Heart right ventricle (tissue), 16 donors: ENCODE results near the gene NCAM1. TPM values are rescaled to one million over a fixed set of nuclear protein-coding genes. Genes with fewer than 3 reads are reported as not detected.

Experiments used
- ATAC-seq, 8 donors: fragments of 200-7000 bp; cut with Tn5 transposase; one replicate each; pipeline ENCODE4 v1.9.1; 2020; ENCODE audit warnings: mild to moderate bottlenecking in 8 of 8, moderate library complexity in 8 of 8, moderate number of reproducible peaks in 1 of 8
- DNase-seq, 2 donors: peaks; one replicate each; pipeline ENCODE4 v3.0.0-alpha.2; 2020
- H3K27ac ChIP-seq, 10 donors: fragments of 200-600 bp; sonication (generic) in 2 of 10; one replicate each; pipeline versions ENCODE4 v1.5.0 to v1.8.0; 2020 to 2022; ENCODE audit warnings: mild to moderate bottlenecking in 3 of 10
- H3K27me3 ChIP-seq, 7 donors: fragments of 200-600 bp; one replicate each; pipeline ENCODE4 v1.8.0; 2021 to 2022; ENCODE audit warnings: mild to moderate bottlenecking in 2 of 7
- H3K36me3 ChIP-seq, 9 donors: fragments of 200-600 bp; sonication (generic) in 1 of 9; one replicate each; pipeline versions ENCODE4 v1.5.0 to v1.8.0; 2020 to 2022; ENCODE audit warnings: mild to moderate bottlenecking in 2 of 9
- H3K4me1 ChIP-seq, 9 donors: fragments of 200-600 bp; sonication (generic) in 1 of 9; one replicate each; pipeline versions ENCODE4 v1.5.0 to v1.8.0; 2020 to 2022; ENCODE audit warnings: mild to moderate bottlenecking in 4 of 9
- H3K4me3 ChIP-seq, 10 donors: fragments of 200-600 bp; sonication (generic) in 2 of 10; one replicate each; pipeline versions ENCODE4 v1.5.0 to v1.8.0; 2020 to 2022; ENCODE audit warnings: mild to moderate bottlenecking in 7 of 10, moderate library complexity in 2 of 10
- H3K9me3 ChIP-seq, 11 donors: fragments of 200-600 bp in 10 of 11; sonication (generic) in 2 of 11; one replicate each; pipeline versions ENCODE4 v1.5.0 to v1.8.0; 2013 to 2022; ENCODE audit warnings: mild to moderate bottlenecking in 2 of 11, control low read depth in 1 of 11, moderate library complexity in 1 of 11
- WGBS, 2 donors: extraction: QIAGEN DNeasy Blood & Tissue Kit; methylation state at CpG; one replicate each; pipeline ENCODE4 v1.1.7; 2013; ENCODE audit warnings: inconsistent platforms in 1 of 2; 5-methylcytosine and 5-hydroxymethylcytosine counted together
- intact Hi-C, 10 donors: fragments of 100-400 bp; cut with DNase I; formaldehyde crosslinking; loops; one replicate each; pipeline versions ENCODE4 v1.11.1 to v1.14.2; 2022
- polyA plus RNA-seq, 2 donors: library from polyadenylated mRNA; stranded (reverse); fragments of 200-250 nt; gene quantifications; one replicate each; pipeline ENCODE4 v1.2.3, GENCODE V29; 2013
- total RNA-seq, 10 donors: library from RNA; stranded (reverse); fragmentation: NEBNext Ultra II Directional in 3 of 10; extraction: Animal tissue kit (Norgen Biotek cat#: 25700) in 3 of 10; gene quantifications; one replicate each; pipeline versions ENCODE4 v1.2.1 to v1.2.4, GENCODE V29; 2021 to 2023
- TF ChIP-seq, protein P1 (sequence below), 9 donors: fragments of 200-600 bp; sonication (generic) in 2 of 9; IDR thresholded peaks; one replicate each; pipeline versions ENCODE4 v1.5.0 to v1.8.0; 2021 to 2022; ENCODE audit warnings: antibody characterized with exemption in 9 of 9, mild to moderate bottlenecking in 5 of 9, moderate library complexity in 1 of 9
- donor health status: Arrhythmogenic right ventricular cardiomyopathy.
- donor health status: ischemic (EF 13 %, LVEDD 7.1; RV severe dilation, severe dysfunction).
- donor health status: healthy with polysubstance abuse.
- donor health status: DM: no; HTN: yes; CAD: no.
- donor health status: DM: no; HTN: no; CAD: no.
- donor health status: ischemic (EF 25% LVEDD 6.9; RV normal size, moderate dysfunction).
- donor health status: ischemic (EF 25% LVEDD 5.7; RV mildly dilated, moderate dysfunction).
- donor health status: healthy.
- donor health status: DM: yes; HTN: yes; CAD: no.
- donor health status: Ischemic cardiomyopathy.
- donor health status: ischemic (EF 35%, LVEDD 5.7; RV mildly dilated, moderate dysfunction).
- donor health status: nonischemic (EF 11% LVEDD 7.7; RV severe dilation, severe dysfunction).
- donor health status: DM: yes; HTN: yes; CAD: no.
- donor health status: PGD.
- donor health status: ischemic (EF 29% LVEDD 5.4; RV normal size, mild dysfunction).
- donor health status: nonischemic (EF 23%, LVEDD 6.1; RV moderate dilation, normal function).

Gene NCAM1
- total and polyA plus RNA-seq, 12 donors: 76.8 to 454 (median 328) TPM

DNA sequence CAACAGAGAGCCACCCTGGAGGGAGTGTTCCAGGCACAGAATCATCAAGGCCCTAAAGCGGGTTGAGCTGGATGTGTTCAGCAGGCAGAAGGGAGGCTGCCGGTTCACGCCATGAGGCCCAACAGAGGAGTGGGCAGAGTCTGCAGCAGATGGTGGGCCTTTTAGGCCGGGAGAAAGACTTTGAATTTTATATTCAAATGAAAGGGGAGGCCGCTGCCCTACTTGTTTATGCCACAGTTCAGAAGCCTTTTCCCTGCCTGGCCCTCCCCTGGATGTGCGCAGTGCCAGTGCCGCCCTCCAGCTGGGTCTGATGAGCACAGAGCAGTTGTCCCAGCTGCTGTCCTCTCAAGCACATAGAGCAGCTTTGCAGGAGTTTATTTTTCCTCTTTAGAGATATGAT lies 306.3 kb downstream of the NCAM1 start:
- TF ChIP-seq, protein P1, sequence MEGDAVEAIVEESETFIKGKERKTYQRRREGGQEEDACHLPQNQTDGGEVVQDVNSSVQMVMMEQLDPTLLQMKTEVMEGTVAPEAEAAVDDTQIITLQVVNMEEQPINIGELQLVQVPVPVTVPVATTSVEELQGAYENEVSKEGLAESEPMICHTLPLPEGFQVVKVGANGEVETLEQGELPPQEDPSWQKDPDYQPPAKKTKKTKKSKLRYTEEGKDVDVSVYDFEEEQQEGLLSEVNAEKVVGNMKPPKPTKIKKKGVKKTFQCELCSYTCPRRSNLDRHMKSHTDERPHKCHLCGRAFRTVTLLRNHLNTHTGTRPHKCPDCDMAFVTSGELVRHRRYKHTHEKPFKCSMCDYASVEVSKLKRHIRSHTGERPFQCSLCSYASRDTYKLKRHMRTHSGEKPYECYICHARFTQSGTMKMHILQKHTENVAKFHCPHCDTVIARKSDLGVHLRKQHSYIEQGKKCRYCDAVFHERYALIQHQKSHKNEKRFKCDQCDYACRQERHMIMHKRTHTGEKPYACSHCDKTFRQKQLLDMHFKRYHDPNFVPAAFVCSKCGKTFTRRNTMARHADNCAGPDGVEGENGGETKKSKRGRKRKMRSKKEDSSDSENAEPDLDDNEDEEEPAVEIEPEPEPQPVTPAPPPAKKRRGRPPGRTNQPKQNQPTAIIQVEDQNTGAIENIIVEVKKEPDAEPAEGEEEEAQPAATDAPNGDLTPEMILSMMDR (IDR thresholded peaks at IDR 0.05): no peak
- peaks cover 0 to 20% (median 9%) of the 10 kb centered on the region in 9 donors for H3K4me1 ChIP-seq
- intact Hi-C loops: no loop called here
- H3K4me3 ChIP-seq: no peak overlapping the region
- WGBS, 2 donors: 91 to 92% methylated on average over 7 of the region's 7 CpGs
- no peak overlapping the region for H3K27ac ChIP-seq
- DNase-seq: no peak
- H3K27me3 ChIP-seq: no peaks in the 10 kb centered on the region
- no peaks in the 10 kb centered on the region for H3K9me3 ChIP-seq
- peaks cover 0 to 8% (median 0%) of the 10 kb centered on the region in 9 donors for H3K36me3 ChIP-seq
- ATAC-seq: no peak

DNA sequence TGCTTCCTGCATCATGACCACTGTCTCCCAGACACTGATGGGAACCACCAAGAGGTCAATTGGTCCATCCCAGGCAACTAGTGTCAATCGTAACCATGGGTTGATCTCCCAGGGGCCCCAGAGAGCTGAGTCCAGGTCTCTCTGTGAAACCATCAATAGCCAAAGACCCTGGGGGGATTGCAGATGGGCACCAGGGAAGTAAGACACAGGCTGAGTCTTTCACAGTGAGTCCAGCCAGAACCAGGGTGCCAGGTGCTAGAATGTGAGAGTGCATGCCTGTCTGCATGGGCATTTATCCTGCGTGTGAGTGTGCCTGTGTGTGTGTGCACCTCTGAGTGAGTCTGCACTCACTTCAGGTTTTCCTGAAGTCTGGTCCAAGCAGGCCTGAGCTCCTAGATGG lies 307.9 kb downstream of the NCAM1 start:
- H3K9me3 ChIP-seq: no peaks in the 10 kb centered on the region
- intact Hi-C loops: no loop called here
- no peak overlapping the region for H3K27ac ChIP-seq
- H3K36me3 ChIP-seq: peaks cover 0 to 11% (median 0%) of the 10 kb centered on the region in 9 donors
- no peak overlapping the region for H3K4me3 ChIP-seq
- TF ChIP-seq, protein P1 (IDR thresholded peaks at IDR 0.05): no peak
- H3K4me1 ChIP-seq: peaks cover 0 to 17% (median 6%) of the 10 kb centered on the region in 9 donors
- ATAC-seq (no peak), DNase-seq (no peak)
- WGBS, 2 donors: 95 to 100% methylated on average over 2 of the region's 2 CpGs
- no peaks in the 10 kb centered on the region for H3K27me3 ChIP-seq

DNA sequence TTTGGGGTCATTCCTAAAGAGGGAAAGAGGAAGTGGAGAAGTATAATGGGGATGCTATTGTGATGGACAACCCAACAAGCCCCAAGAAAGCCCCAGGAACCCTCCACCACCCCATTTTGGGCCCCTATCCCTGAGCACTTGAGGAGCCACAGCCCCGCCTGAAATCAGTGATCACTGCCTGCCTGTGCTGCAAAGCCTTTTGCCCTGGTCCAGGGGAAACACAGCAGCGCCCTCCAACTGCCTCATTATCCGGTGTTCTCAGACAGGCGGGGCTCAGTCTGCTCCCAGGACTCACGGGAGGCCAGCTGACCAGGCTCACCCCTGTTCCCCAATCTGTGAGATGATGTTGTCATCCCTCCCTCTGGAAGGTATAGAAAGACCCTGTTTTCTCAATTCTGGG lies 308.4 kb downstream of the NCAM1 start:
- 89 to 93% methylated on average over 5 of the region's 5 CpGs for WGBS, 2 donors
- H3K36me3 ChIP-seq: peaks cover 0 to 11% (median 0%) of the 10 kb centered on the region in 9 donors
- peaks cover 0 to 17% (median 6%) of the 10 kb centered on the region in 9 donors for H3K4me1 ChIP-seq
- no peak for ATAC-seq
- TF ChIP-seq, protein P1 (IDR thresholded peaks at IDR 0.05): no peak
- no peak for DNase-seq
- no peaks in the 10 kb centered on the region for H3K9me3 ChIP-seq
- no peak overlapping the region for H3K27ac ChIP-seq
- intact Hi-C loops: loop anchor here in 2 of 10 donors (10.0 kb wide), 2 partner anchors 125 to 305 kb away; partner anchors contain the start of gene NCAM1 (in 1 of the 2)
- H3K27me3 ChIP-seq: no peaks in the 10 kb centered on the region
- no peak overlapping the region for H3K4me3 ChIP-seq

GRCh38 chr11:113270080-113270479 lies 308.9 kb downstream of the NCAM1 start:
- Histone ChIP-seq H3K4me1 (peaks cover 0 to 12% (median 6%) of the 10 kb centered on the region in 9 donors), H3K9me3 (no peaks in the 10 kb centered on the region), H3K36me3 (peaks cover 0 to 10% (median 0%) of the 10 kb centered on the region in 9 donors), H3K27ac (no peak overlapping the region), H3K4me3 (no peak overlapping the region), H3K27me3 (no peaks in the 10 kb centered on the region)
- intact Hi-C loops: loop anchor here in 2 of 10 donors (10.0 kb wide), 2 partner anchors 125 to 305 kb away; partner anchors contain the start of gene NCAM1 (in 1 of the 2)
- DNase-seq (no peak), ATAC-seq (no peak)
- WGBS, 2 donors: 95 to 96% methylated on average over 13 of the region's 13 CpGs
- TF ChIP-seq, protein P1 (IDR thresholded peaks at IDR 0.05): no peak
